IMR-90 (cell line): ENCODE measurements around the gene ARL8B. TPM values are rescaled to one million over a fixed set of nuclear protein-coding genes. Genes with fewer than 3 reads are reported as not detected.

Source experiments
- ATAC-seq: fragments of 200-7000 bp; cut with Tn5 transposase; 2 replicates; pipeline ENCODE4 v1.9.1; 2020; ENCODE audit warnings: low read depth, mild to moderate bottlenecking, moderate library complexity
- BruUV-seq: library from RNA; stranded (reverse); fragments of 400-500 nt; replicated peaks from 2 replicates; lab custom pipeline; 2021; lab: Mats Ljungman, UMichigan
- CTCF ChIA-PET: fragments of 300-600 bp; formaldehyde crosslinking; extraction: SDS; loops from one replicate; lab custom pipeline; 2021; ENCODE audit warnings: antibody characterized with exemption; lab: Yijun Ruan, JAX
- POLR2A ChIA-PET: fragments of 300-600 bp; sonication (Branson Sonifier 250); formaldehyde crosslinking; loops from one replicate; lab custom pipeline; 2022; ENCODE audit warnings: antibody characterized with exemption; ENCODE audit not compliant: unreplicated experiment; lab: Charles Lee
- DNase-seq: peaks from one replicate; pipeline ENCODE4 v3.0.0; 2013
- H2AFZ ChIP-seq: replicated peaks from 2 replicates; pipeline ENCODE3; 2013; ENCODE audit warnings: low read length, mild to moderate bottlenecking; ENCODE audit not compliant: poor library complexity
- H2AK5ac ChIP-seq: 2 replicates; pipeline ENCODE4 v1.6.1; 2013; ENCODE audit warnings: low read depth, low read length, inconsistent platforms
- H2AK9ac ChIP-seq: replicated peaks from 2 replicates; pipeline ENCODE3; 2013; ENCODE audit warnings: mild to moderate bottlenecking, low read depth, low read length, moderate library complexity; ENCODE audit not compliant: poor library complexity
- H2BK120ac ChIP-seq: 2 replicates; pipeline ENCODE4 v1.6.1; 2013; ENCODE audit warnings: low read depth, low read length, inconsistent platforms
- H2BK15ac ChIP-seq: 3 replicates; pipeline ENCODE4 v1.6.1; 2013; ENCODE audit warnings: low read depth, low read length, inconsistent platforms
- H2BK20ac ChIP-seq: 2 replicates; pipeline ENCODE4 v1.6.1; 2013; ENCODE audit warnings: low read depth, mild to moderate bottlenecking, inconsistent platforms, low read length, moderate library complexity
- H2BK5ac ChIP-seq: 2 replicates; pipeline ENCODE4 v1.6.1; 2013; ENCODE audit warnings: mild to moderate bottlenecking, low read depth, low read length, inconsistent platforms; ENCODE audit not compliant: poor library complexity, severe bottlenecking
- H3K14ac ChIP-seq: replicated peaks from 2 replicates; pipeline ENCODE4 v1.6.1; 2013; ENCODE audit warnings: low read depth, low read length, inconsistent platforms
- H3K18ac ChIP-seq: 2 replicates; pipeline ENCODE4 v1.6.1; 2013; ENCODE audit warnings: low read depth, low read length, control low read depth
- H3K23ac ChIP-seq: 2 replicates; pipeline ENCODE4 v1.6.1; 2013; ENCODE audit warnings: low read depth, low read length, inconsistent platforms
- H3K27ac ChIP-seq: 2 replicates; pipeline ENCODE4 v1.5.1; 2013; ENCODE audit warnings: mild to moderate bottlenecking, control low read depth, low read length; ENCODE audit not compliant: insufficient read depth
- H3K27me3 ChIP-seq: 2 replicates; pipeline ENCODE4 v1.6.1; 2013; ENCODE audit warnings: low read length; ENCODE audit not compliant: control insufficient read depth, insufficient read depth
- H3K36me3 ChIP-seq: 2 replicates; pipeline ENCODE4 v1.6.1; 2013; ENCODE audit warnings: low read length, mixed read lengths; ENCODE audit not compliant: control insufficient read depth, insufficient read depth
- H3K4ac ChIP-seq: 2 replicates; pipeline ENCODE4 v1.6.1; 2013; ENCODE audit warnings: low read depth, low read length, inconsistent platforms
- H3K4me1 ChIP-seq: 2 replicates; pipeline ENCODE4 v1.6.1; 2013; ENCODE audit warnings: low read length, mixed read lengths; ENCODE audit not compliant: control insufficient read depth, insufficient read depth
- H3K4me2 ChIP-seq: 2 replicates; pipeline ENCODE4 v1.6.1; 2013; ENCODE audit warnings: low read depth, mild to moderate bottlenecking, control low read depth, low read length, moderate library complexity
- H3K4me3 ChIP-seq: 2 replicates; pipeline ENCODE4 v1.5.1; 2013; ENCODE audit warnings: low read depth, mild to moderate bottlenecking, control low read depth, low read length, moderate library complexity; ENCODE audit not compliant: insufficient read depth
- H3K56ac ChIP-seq: 2 replicates; pipeline ENCODE4 v1.6.1; 2013; ENCODE audit warnings: low read length, inconsistent platforms; ENCODE audit not compliant: insufficient read depth; ENCODE audit errors: extremely low read depth
- H3K79me1 ChIP-seq, 2 experiments: 2 replicates each; pipeline ENCODE4 v1.6.1; 2013; ENCODE audit warnings: low read length in 2 of 2, inconsistent platforms in 1 of 2, low read depth in 1 of 2
- H3K9ac ChIP-seq: 2 replicates; pipeline ENCODE4 v1.6.1; 2013; ENCODE audit warnings: low read depth, low read length, control low read depth
- H3K9me1 ChIP-seq: 2 replicates; pipeline ENCODE4 v1.6.1; 2013; ENCODE audit warnings: low read length, inconsistent platforms; ENCODE audit not compliant: insufficient read depth
- H3K9me3 ChIP-seq: 2 replicates; pipeline ENCODE4 v1.6.1; 2013; ENCODE audit warnings: low read length; ENCODE audit not compliant: control insufficient read depth, insufficient read depth
- H4K20me1 ChIP-seq: 2 replicates; pipeline ENCODE4 v1.6.1; 2013; ENCODE audit warnings: low read length, inconsistent platforms; ENCODE audit not compliant: insufficient read depth
- H4K5ac ChIP-seq: 2 replicates; pipeline ENCODE4 v1.6.1; 2013; ENCODE audit warnings: mild to moderate bottlenecking, low read depth, low read length, control low read depth
- H4K8ac ChIP-seq, 2 experiments: 2 replicates each; pipeline ENCODE4 v1.6.1; 2013; ENCODE audit warnings: low read depth in 2 of 2, low read length in 2 of 2, control low read depth in 1 of 2, inconsistent platforms in 1 of 2
- H4K91ac ChIP-seq: 2 replicates; pipeline ENCODE4 v1.6.1; 2013; ENCODE audit warnings: low read depth, low read length, inconsistent platforms; ENCODE audit not compliant: insufficient read depth
- BHLHE40 ChIP-seq: fragments of 150-350 bp; IDR thresholded peaks from 2 replicates; pipeline ENCODE4 v1.6.1; 2016; ENCODE audit warnings: mild to moderate bottlenecking, low read depth, low read length
- CEBPB ChIP-seq: IDR thresholded peaks from 2 replicates; pipeline ENCODE4 v1.6.1; 2012; ENCODE audit warnings: low read depth, low read length, improper control_type of control experiment
- CHD1 ChIP-seq: IDR thresholded peaks from 2 replicates; pipeline ENCODE4 v1.6.1; 2012; ENCODE audit warnings: low read depth, low read length, improper control_type of control experiment
- CTCF ChIP-seq: conservative IDR thresholded peaks from 2 replicates; pipeline ENCODE4 v1.5.1; 2012; ENCODE audit warnings: mild to moderate bottlenecking, low read depth, low read length, improper control_type of control experiment
- ELK1 ChIP-seq: fragments of 150-350 bp; IDR thresholded peaks from 2 replicates; pipeline ENCODE4 v1.6.1; 2016; ENCODE audit warnings: low read depth, mild to moderate bottlenecking, low read length, moderate library complexity, borderline replicate concordance
- FOS ChIP-seq: fragments of 150-350 bp; IDR thresholded peaks from 2 replicates; pipeline ENCODE4 v1.6.1; 2016; ENCODE audit warnings: low read depth, low read length
- MAFK ChIP-seq: IDR thresholded peaks from 2 replicates; pipeline ENCODE4 v1.6.1; 2012; ENCODE audit warnings: low read depth, low read length, improper control_type of control experiment
- MAZ ChIP-seq: IDR thresholded peaks from 2 replicates; pipeline ENCODE4 v1.6.1; 2012; ENCODE audit warnings: low read depth, mild to moderate bottlenecking, low read length, improper control_type of control experiment, moderate library complexity, borderline replicate concordance
- MXI1 ChIP-seq: IDR thresholded peaks from 2 replicates; pipeline ENCODE4 v1.6.1; 2012; ENCODE audit warnings: low read depth, mild to moderate bottlenecking, low read length, moderate library complexity, borderline replicate concordance
- NFE2L2 ChIP-seq: fragments of 150-350 bp; IDR thresholded peaks from 2 replicates; pipeline ENCODE4 v1.6.1; 2016; ENCODE audit warnings: low read depth, mild to moderate bottlenecking, low read length
- POLR2A ChIP-seq: IDR thresholded peaks from 2 replicates; pipeline ENCODE4 v1.6.1; 2012; ENCODE audit warnings: mild to moderate bottlenecking, low read depth, low read length
- RAD21 ChIP-seq: IDR thresholded peaks from 2 replicates; pipeline ENCODE4 v1.6.1; 2012; ENCODE audit warnings: low read length, improper control_type of control experiment
- RCOR1 ChIP-seq: IDR thresholded peaks from 2 replicates; pipeline ENCODE4 v1.6.1; 2012; ENCODE audit warnings: mild to moderate bottlenecking, low read length, improper control_type of control experiment; ENCODE audit not compliant: insufficient replicate concordance
- RFX5 ChIP-seq: IDR thresholded peaks from 2 replicates; pipeline ENCODE4 v1.8.0; 2012; ENCODE audit warnings: low read depth, mild to moderate bottlenecking, low read length, moderate library complexity
- SMC3 ChIP-seq: fragments of 150-350 bp; IDR thresholded peaks from 2 replicates; pipeline ENCODE4 v1.6.1; 2016; ENCODE audit warnings: low read depth, mild to moderate bottlenecking, antibody characterized with exemption, low read length, moderate library complexity
- USF2 ChIP-seq: fragments of 150-350 bp; IDR thresholded peaks from 2 replicates; pipeline ENCODE4 v1.6.1; 2017; ENCODE audit warnings: mild to moderate bottlenecking, antibody characterized with exemption, low read length, low read depth
- WGBS, 2 experiments: methylation state at CpG; one replicate each; pipeline versions ENCODE4 v1.1.5 to v1.1.7; 2013; ENCODE audit warnings: missing lambda C conversion rate in 2 of 2; ENCODE audit not compliant: insufficient read length in 1 of 2; ENCODE audit errors: extremely low coverage in 2 of 2; 5-methylcytosine and 5-hydroxymethylcytosine counted together
- dilution Hi-C: fragments of 300-500 bp; cut with HindIII; formaldehyde crosslinking; loops from one replicate; pipeline ENCODE4 v1.14.3; 2018; ENCODE audit warnings: low sequenced_read_pairs; ENCODE audit not compliant: unreplicated experiment
- in situ Hi-C: fragments of 300-500 bp; cut with MboI; formaldehyde crosslinking; loops from 3 replicates; pipeline ENCODE4 v1.14.3; 2019; ENCODE audit warnings: low sequenced_read_pairs, inconsistent platforms, mixed read lengths
- intact Hi-C: fragments of 100-400 bp; cut with micrococcal nuclease; formaldehyde crosslinking; loops from 2 replicates; pipeline ENCODE4 v1.10.0; 2022
- polyA plus RNA-seq, 3 experiments: library from polyadenylated mRNA; depleted of rRNA; stranded (reverse); fragments of >200 nt; gene quantifications; 2 replicates each; pipeline ENCODE4 v1.2.3, GENCODE V29; 2012; ENCODE audit warnings: low replicate concordance in 1 of 3
- total RNA-seq: library from RNA; depleted of rRNA; stranded (reverse); fragments of >200 nt; gene quantifications from 2 replicates; pipeline ENCODE4 v1.2.3, GENCODE V29; 2012

Gene ARL8B
- total and polyA plus RNA-seq, 2 of the 4 experiments (the other 2 are of a cell fraction): 32.3 to 47.0 TPM

- Histone ChIP-seq H2BK20ac (no peak overlapping the region), H3K4me1 (peaks cover 2% of the 10 kb centered on the region), H4K8ac (peak overlapping the region; percentile 53 to 81), H2AK5ac (peak overlapping the region; percentile 22; the same call in 1 of the 2 replicates), H3K18ac (peak overlapping the region; percentile 7; the same call in 1 of the 2 replicates), H3K4ac (peak overlapping the region; percentile 62), H3K9me1 (peaks cover 9% of the 10 kb centered on the region; the same call in 1 of the 2 replicates), H3K4me2 (peak overlapping the region; percentile 94), H3K27ac (peak overlapping the region; percentile 47; the same call in 1 of the 2 replicates), H2BK120ac (no peak overlapping the region), H3K9ac (peak overlapping the region; percentile 71), H3K4me3 (peak overlapping the region; percentile 40), H2BK5ac (peak overlapping the region; percentile 35), H3K9me3 (no peaks in the 10 kb centered on the region), H3K56ac (peak overlapping the region; percentile 70), H4K20me1 (peaks cover 15% of the 10 kb centered on the region; the same call in 1 of the 2 replicates), H2AFZ (peak overlapping the region; percentile 85), H4K5ac (peak overlapping the region; percentile 66; the same call in 1 of the 2 replicates), H3K14ac (peak overlapping the region; percentile 62), H3K23ac (peak overlapping the region; percentile 78), H2BK15ac (no peak overlapping the region), H3K36me3 (no peaks in the 10 kb centered on the region), H3K79me1 (peaks cover under 1 to 27% of the 10 kb centered on the region in 2 experiments; a peak in 3 of 4 replicates), H4K91ac (peak overlapping the region; percentile 66; the same call in 1 of the 2 replicates), H3K27me3 (no peaks in the 10 kb centered on the region), H2AK9ac (peak overlapping the region; percentile 17)
- intact Hi-C loops: loop anchor here (1.0 to 5.0 kb wide), 4 partner anchors 50 to 530 kb away; partner anchors contain the start of gene ARL8B
- 0% methylated on average over 3 of the region's 8 CpGs; no CpG with 5 or more reads in 1 of the 2 experiments for WGBS, 2 experiments
- TF ChIP-seq FOS: no peak
- TF ChIP-seq CHD1: no peak
- TF ChIP-seq CTCF: no peak
- no peak for TF ChIP-seq BHLHE40
- no peak for TF ChIP-seq MAZ
- TF ChIP-seq MXI1: no peak
- no peak for TF ChIP-seq RCOR1
- TF ChIP-seq SMC3: no peak
- no peak for TF ChIP-seq ELK1
- TF ChIP-seq RFX5: no peak
- no peak for TF ChIP-seq RAD21
- TF ChIP-seq NFE2L2: no peak
- TF ChIP-seq USF2: no peak
- no peak for TF ChIP-seq MAFK
- TF ChIP-seq POLR2A: no peak
- TF ChIP-seq CEBPB: no peak
- POLR2A ChIA-PET: no interaction called here
- ATAC-seq (no peak), DNase-seq (peak; percentile 44)
- in situ Hi-C loops: no loop called here
- no TSS peak for BruUV-seq
- CTCF ChIA-PET: interaction anchor here (1.2 kb wide), 1 partner anchor 14 kb away, joined by 4 read pairs; no protein-coding TSS in a partner anchor
- dilution Hi-C loops: no loop called here
Observed at GRCh38 chr3:5186858-5187155, 64.7 kb downstream of the ARL8B start.
